Activated CD8-positive, alpha-beta memory T cell treated with anti-CD3 and anti-CD28 coated beads for 4 hours (primary cell): ENCODE measurements around the gene COL18A1.

Experiments
- DNase-seq, 2 donors: peaks; one replicate each; pipeline ENCODE4 v3.0.0-alpha.2; 2020; ENCODE audit warnings: low read depth in 2 of 2

Gene COL18A1

GRCh38 chr21:45468051-45468970 is 63.3 kb downstream of the COL18A1 start:
- no peak for DNase-seq

GRCh38 chr21:45468971-45469272 is 64.0 kb downstream of the COL18A1 start:
- no peak for DNase-seq

- DNase-seq, result no peak
Observed at GRCh38 chr21:45469273-45470086, 64.5 kb downstream of the COL18A1 start.

GRCh38 chr21:45470087-45470515 is 65.1 kb downstream of the COL18A1 start:
- no peak for DNase-seq

GRCh38 chr21:45470773-45471524 is 66.0 kb downstream of the COL18A1 start:
- no peak for DNase-seq

GRCh38 chr21:45471525-45472221 is 66.7 kb downstream of the COL18A1 start:
- DNase-seq, result no peak

GRCh38 chr21:45472445-45473365 is 67.7 kb downstream of the COL18A1 start:
- DNase-seq, result no peak

- DNase-seq, result no peak
Observed at GRCh38 chr21:45473496-45474322, 68.7 kb downstream of the COL18A1 start.

GRCh38 chr21:45474323-45474950 is 69.5 kb downstream of the COL18A1 start:
- no peak for DNase-seq

- no peak for DNase-seq
Observed at GRCh38 chr21:45475004-45475685, 70.2 kb downstream of the COL18A1 start.

- no peak for DNase-seq
Observed at GRCh38 chr21:45475797-45476570, 71.0 kb downstream of the COL18A1 start.

- no peak for DNase-seq
Observed at GRCh38 chr21:45476582-45476981, 71.6 kb downstream of the COL18A1 start.

- no peak for DNase-seq
Observed at GRCh38 chr21:45477176-45478114, 72.5 kb downstream of the COL18A1 start.

- peak; percentile 64 to 67 for DNase-seq
Observed at GRCh38 chr21:45478115-45478801, 73.3 kb downstream of the COL18A1 start.

- DNase-seq, result no peak
Observed at GRCh38 chr21:45478816-45479669, 74.1 kb downstream of the COL18A1 start.
